ENCODE data around the gene TNC. TPM values are rescaled to one million over a fixed set of nuclear protein-coding genes. Genes with fewer than 3 reads are reported as not detected.

TNC gene
- polyA plus RNA-seq, 1 donor: 43.4 TPM

Other genes starting within 250 kb of the TNC start
- gene TNFSF8, start 187.6 kb downstream of the TNC start, polyA plus RNA-seq (ENCODE audit: insufficient read length): 0.53 TPM